Activated T-helper 1 cell treated with anti-CD3 and anti-CD28 coated beads, Interleukin-12 subunit alpha, Interleukin-12 subunit beta, Interleukin-2, Interleukin-4 antibody, amounts not matched to agents 30 ng/mL and 10 ng/mL and 1 ng/mL, durations not matched to agents 14 hours and 24 hours and 36 hours (primary cell): ENCODE results near the gene LAMC2. TPM values are rescaled to one million over a fixed set of nuclear protein-coding genes. Genes with fewer than 3 reads are reported as not detected.
"Not testable (repeated sequence)": the region's sequence is repeated elsewhere in the genome, so short reads cannot be mapped to it uniquely, and the experiment has no call there.

ENCODE experiments used
- DNase-seq: peaks from one replicate; pipeline ENCODE4 v3.0.0; 2021; ENCODE audit warnings: low spot score
- H3K27ac Mint-ChIP-seq: one replicate; pipeline ENCODE4 v1.8.0; 2021; ENCODE audit warnings: mild to moderate bottlenecking, mixed read lengths
- H3K27me3 Mint-ChIP-seq: one replicate; pipeline ENCODE4 v1.8.0; 2022; ENCODE audit warnings: mild to moderate bottlenecking, moderate library complexity, mixed read lengths; ENCODE audit not compliant: insufficient read depth
- H3K36me3 Mint-ChIP-seq: one replicate; pipeline ENCODE4 v1.8.0; 2021; ENCODE audit warnings: low read depth, mixed read lengths
- H3K4me1 Mint-ChIP-seq: one replicate; pipeline ENCODE4 v1.8.0; 2021; ENCODE audit warnings: low read depth, mixed read lengths
- H3K4me3 Mint-ChIP-seq: one replicate; pipeline ENCODE4 v1.8.0; 2021; ENCODE audit warnings: mild to moderate bottlenecking, moderate library complexity, mixed read lengths
- H3K9me3 Mint-ChIP-seq: one replicate; pipeline ENCODE4 v1.8.0; 2021; ENCODE audit warnings: mixed read lengths
- intact Hi-C: fragments of 100-400 bp; cut with micrococcal nuclease; formaldehyde crosslinking; loops from one replicate; pipeline ENCODE4 v1.15.1; 2024
- total RNA-seq: library from RNA; stranded (reverse); gene quantifications from 2 replicates; pipeline ENCODE4 v1.2.3, GENCODE V29; 2022

Gene LAMC2
- total RNA-seq, 1 donor from 2014 or later, result 0.16 TPM

- peaks cover 11% of the 10 kb centered on the region for H3K27me3 Mint-ChIP-seq
- no peak for DNase-seq
- intact Hi-C loops, result no loop called here
- no peaks in the 10 kb centered on the region for H3K36me3 Mint-ChIP-seq
- no peaks in the 10 kb centered on the region for H3K9me3 Mint-ChIP-seq
- H3K4me3 Mint-ChIP-seq, result no peak overlapping the region
- H3K4me1 Mint-ChIP-seq, result no peaks in the 10 kb centered on the region
- no peak overlapping the region for H3K27ac Mint-ChIP-seq
Measured at GRCh38 chr1:183237046-183237445, 51.0 kb downstream of the LAMC2 start.

DNA sequence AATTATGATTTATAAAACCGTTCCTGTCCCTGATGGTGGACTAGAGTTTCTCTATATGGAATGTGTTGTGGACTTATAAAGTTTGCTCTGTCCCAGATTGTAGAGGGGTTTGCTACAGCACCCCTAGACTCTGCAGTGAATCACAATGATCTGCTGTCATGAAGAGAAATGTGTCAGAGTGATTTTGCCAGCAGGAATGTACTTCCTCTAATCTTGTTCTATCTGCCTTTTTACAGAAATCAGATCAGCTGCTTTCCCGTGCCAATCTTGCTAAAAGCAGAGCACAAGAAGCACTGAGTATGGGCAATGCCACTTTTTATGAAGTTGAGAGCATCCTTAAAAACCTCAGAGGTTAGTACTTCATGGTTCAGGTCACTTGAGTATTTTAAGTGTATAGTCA is 52.0 kb downstream of the LAMC2 start:
- H3K36me3 Mint-ChIP-seq, result no peaks in the 10 kb centered on the region
- no peak for DNase-seq
- intact Hi-C loops, result no loop called here
- no peaks in the 10 kb centered on the region for H3K4me1 Mint-ChIP-seq
- H3K9me3 Mint-ChIP-seq, result no peaks in the 10 kb centered on the region
- H3K4me3 Mint-ChIP-seq, result no peak overlapping the region
- H3K27ac Mint-ChIP-seq, result no peak overlapping the region
- peaks cover 11% of the 10 kb centered on the region for H3K27me3 Mint-ChIP-seq

DNA sequence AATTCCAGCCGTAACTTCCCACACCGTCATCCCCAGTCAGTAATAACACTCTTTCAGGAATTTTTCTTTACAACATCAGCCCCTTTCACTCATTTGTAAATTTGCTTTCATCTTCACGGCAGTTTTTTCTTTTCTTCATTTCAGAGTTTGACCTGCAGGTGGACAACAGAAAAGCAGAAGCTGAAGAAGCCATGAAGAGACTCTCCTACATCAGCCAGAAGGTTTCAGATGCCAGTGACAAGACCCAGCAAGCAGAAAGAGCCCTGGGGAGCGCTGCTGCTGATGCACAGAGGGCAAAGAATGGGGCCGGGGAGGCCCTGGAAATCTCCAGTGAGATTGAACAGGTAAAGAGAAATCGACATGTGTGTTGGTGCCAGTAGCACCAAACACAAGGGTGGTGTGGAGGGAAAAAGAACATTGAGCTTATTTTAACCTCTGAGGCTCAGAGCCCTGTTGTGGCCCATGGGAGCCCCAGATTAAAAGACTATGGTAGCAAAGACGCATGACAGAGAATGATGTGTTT is 53.2 kb downstream of the LAMC2 start:
- Mint-ChIP-seq H3K9me3 (no peaks in the 10 kb centered on the region), H3K27me3 (peaks cover 9% of the 10 kb centered on the region), H3K4me3 (no peak overlapping the region), H3K4me1 (no peaks in the 10 kb centered on the region), H3K27ac (no peak overlapping the region), H3K36me3 (no peaks in the 10 kb centered on the region)
- intact Hi-C loops, result no loop called here
- no peak for DNase-seq

DNA sequence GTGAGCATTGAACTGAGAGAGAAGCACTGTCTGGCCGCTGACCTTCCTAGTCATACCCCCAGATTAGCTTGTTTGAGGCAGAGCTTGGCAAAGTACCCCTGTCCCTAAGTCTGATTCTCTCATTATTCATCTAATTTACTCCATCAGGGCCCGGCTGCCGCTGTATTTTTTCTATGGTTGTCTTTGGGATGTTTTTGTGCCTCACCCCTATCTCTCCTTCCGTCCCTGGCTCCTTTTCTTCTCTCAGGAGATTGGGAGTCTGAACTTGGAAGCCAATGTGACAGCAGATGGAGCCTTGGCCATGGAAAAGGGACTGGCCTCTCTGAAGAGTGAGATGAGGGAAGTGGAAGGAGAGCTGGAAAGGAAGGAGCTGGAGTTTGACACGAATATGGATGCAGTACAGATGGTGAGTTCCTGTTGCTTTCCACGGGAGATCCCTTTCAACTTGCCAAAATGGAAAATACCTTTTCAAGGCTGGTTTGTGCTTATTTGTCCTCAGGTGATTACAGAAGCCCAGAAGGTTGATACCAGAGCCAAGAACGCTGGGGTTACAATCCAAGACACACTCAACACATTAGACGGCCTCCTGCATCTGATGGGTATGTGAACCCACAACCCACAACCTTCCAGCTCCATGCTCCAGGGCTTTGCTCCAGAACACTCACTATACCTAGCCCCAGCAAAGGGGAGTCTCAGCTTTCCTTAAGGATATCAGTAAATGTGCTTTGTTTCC is 53.9 kb downstream of the LAMC2 start:
- H3K27me3 Mint-ChIP-seq, result peaks cover 9% of the 10 kb centered on the region
- H3K36me3 Mint-ChIP-seq, result no peaks in the 10 kb centered on the region
- intact Hi-C loops, result no loop called here
- H3K4me3 Mint-ChIP-seq, result no peak overlapping the region
- H3K4me1 Mint-ChIP-seq, result no peaks in the 10 kb centered on the region
- DNase-seq, result no peak
- H3K9me3 Mint-ChIP-seq, result no peaks in the 10 kb centered on the region
- no peak overlapping the region for H3K27ac Mint-ChIP-seq

DNA sequence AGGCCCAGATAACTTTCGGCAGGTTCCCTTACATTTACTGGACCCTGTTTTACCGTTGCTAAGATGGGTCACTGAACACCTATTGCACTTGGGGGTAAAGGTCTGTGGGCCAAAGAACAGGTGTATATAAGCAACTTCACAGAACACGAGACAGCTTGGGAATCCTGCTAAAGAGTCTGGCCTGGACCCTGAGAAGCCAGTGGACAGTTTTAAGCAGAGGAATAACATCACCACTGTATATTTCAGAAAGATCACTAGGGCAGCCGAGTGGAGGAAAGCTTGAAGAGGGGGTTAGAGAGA is 54.4 kb downstream of the LAMC2 start:
- Mint-ChIP-seq H3K27ac (no peak overlapping the region), H3K36me3 (no peaks in the 10 kb centered on the region), H3K4me1 (no peaks in the 10 kb centered on the region), H3K27me3 (peaks cover 9% of the 10 kb centered on the region), H3K4me3 (no peak overlapping the region), H3K9me3 (no peaks in the 10 kb centered on the region)
- intact Hi-C loops, result no loop called here
- DNase-seq, result no peak

DNA sequence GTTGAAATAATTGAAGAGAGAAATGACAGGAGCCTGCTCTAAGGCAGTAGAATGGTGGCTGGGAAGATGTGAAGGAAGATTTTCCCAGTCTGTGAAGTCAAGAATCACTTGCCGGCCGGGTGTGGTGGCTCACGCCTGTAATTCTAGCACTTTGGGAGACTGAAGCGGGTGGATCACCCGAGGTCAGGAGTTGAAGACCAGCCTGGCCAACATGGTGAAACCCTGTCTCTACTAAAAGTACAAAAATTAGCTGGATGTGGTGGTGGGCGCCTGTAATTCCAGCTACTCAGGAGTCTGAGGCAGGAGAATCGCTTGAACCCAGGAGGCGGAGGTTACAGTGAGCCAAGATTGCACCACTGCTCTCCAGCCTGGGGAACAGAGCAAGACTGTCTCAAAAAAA is 54.8 kb downstream of the LAMC2 start:
- H3K4me3 Mint-ChIP-seq, H3K4me1 Mint-ChIP-seq, intact Hi-C loops, H3K36me3 Mint-ChIP-seq, H3K9me3 Mint-ChIP-seq, H3K27ac Mint-ChIP-seq, DNase-seq: not testable (repeated sequence)
- H3K27me3 Mint-ChIP-seq, result peaks cover 12% of the 10 kb centered on the region

DNA sequence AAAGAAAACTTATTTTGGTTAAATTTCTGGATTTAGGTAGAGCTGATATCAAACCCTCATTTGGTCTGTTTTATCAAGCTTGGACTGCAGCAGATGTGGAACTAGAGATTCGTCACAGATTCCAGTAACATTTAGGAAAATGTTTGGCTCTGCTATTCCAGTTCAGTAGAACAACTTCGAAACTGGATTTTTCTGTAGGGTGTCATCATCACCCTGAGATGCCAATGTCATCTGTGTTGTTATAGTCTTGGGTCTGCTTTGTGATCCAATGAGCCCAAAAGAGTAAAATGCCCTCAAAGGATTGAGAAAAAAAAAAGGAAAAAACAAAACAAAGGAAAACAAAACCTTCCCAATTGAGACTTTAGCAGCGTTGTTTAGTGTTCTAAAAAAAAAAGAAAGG is 55.4 kb downstream of the LAMC2 start:
- Mint-ChIP-seq H3K4me3 (no peak overlapping the region), H3K27ac (no peak overlapping the region), H3K36me3 (no peaks in the 10 kb centered on the region), H3K4me1 (no peaks in the 10 kb centered on the region), H3K9me3 (no peaks in the 10 kb centered on the region), H3K27me3 (peaks cover 12% of the 10 kb centered on the region)
- intact Hi-C loops, result no loop called here
- DNase-seq, result no peak

DNA sequence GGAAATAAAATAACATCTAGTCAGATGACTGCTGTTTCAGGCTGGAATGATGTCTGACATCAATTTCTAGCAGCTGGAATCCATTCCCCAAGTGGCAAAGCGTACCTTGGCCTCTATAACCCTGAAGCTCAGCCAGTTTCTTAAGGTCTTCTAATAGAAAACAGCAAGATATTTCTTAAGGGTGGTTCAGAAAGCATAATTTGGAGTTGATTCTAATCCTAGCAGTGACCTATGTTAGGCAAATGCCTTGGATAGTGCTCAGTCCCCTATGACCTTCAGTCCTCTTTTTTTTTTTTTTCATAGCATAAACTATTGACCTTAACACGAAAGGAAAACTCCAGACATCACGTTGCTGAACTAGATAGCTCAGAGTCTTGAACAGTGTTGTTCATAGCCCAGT is 56.5 kb downstream of the LAMC2 start:
- Mint-ChIP-seq H3K9me3 (no peaks in the 10 kb centered on the region), H3K27me3 (peaks cover 12% of the 10 kb centered on the region), H3K27ac (no peak overlapping the region), H3K4me3 (no peak overlapping the region), H3K36me3 (no peaks in the 10 kb centered on the region), H3K4me1 (no peaks in the 10 kb centered on the region)
- intact Hi-C loops, result no loop called here
- DNase-seq, result no peak

DNA sequence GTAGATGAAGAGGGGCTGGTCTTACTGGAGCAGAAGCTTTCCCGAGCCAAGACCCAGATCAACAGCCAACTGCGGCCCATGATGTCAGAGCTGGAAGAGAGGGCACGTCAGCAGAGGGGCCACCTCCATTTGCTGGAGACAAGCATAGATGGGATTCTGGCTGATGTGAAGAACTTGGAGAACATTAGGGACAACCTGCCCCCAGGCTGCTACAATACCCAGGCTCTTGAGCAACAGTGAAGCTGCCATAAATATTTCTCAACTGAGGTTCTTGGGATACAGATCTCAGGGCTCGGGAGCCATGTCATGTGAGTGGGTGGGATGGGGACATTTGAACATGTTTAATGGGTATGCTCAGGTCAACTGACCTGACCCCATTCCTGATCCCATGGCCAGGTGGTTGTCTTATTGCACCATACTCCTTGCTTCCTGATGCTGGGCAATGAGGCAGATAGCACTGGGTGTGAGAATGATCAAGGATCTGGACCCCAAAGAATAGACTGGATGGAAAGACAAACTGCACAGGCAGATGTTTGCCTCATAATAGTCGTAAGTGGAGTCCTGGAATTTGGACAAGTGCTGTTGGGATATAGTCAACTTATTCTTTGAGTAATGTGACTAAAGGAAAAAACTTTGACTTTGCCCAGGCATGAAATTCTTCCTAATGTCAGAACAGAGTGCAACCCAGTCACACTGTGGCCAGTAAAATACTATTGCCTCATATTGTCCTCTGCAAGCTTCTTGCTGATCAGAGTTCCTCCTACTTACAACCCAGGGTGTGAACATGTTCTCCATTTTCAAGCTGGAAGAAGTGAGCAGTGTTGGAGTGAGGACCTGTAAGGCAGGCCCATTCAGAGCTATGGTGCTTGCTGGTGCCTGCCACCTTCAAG is 57.3 kb downstream of the LAMC2 start:
- no peaks in the 10 kb centered on the region for H3K36me3 Mint-ChIP-seq
- intact Hi-C loops, result no loop called here
- DNase-seq, result no peak
- H3K27me3 Mint-ChIP-seq, result peaks cover 12% of the 10 kb centered on the region
- H3K27ac Mint-ChIP-seq, result no peak overlapping the region
- no peaks in the 10 kb centered on the region for H3K4me1 Mint-ChIP-seq
- no peaks in the 10 kb centered on the region for H3K9me3 Mint-ChIP-seq
- no peak overlapping the region for H3K4me3 Mint-ChIP-seq

DNA sequence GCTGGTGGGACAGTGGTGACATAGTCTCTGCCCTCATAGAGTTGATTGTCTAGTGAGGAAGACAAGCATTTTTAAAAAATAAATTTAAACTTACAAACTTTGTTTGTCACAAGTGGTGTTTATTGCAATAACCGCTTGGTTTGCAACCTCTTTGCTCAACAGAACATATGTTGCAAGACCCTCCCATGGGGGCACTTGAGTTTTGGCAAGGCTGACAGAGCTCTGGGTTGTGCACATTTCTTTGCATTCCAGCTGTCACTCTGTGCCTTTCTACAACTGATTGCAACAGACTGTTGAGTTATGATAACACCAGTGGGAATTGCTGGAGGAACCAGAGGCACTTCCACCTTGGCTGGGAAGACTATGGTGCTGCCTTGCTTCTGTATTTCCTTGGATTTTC is 58.4 kb downstream of the LAMC2 start:
- H3K9me3 Mint-ChIP-seq, result no peaks in the 10 kb centered on the region
- no peak overlapping the region for H3K4me3 Mint-ChIP-seq
- H3K4me1 Mint-ChIP-seq, result no peaks in the 10 kb centered on the region
- no peak for DNase-seq
- H3K36me3 Mint-ChIP-seq, result no peaks in the 10 kb centered on the region
- intact Hi-C loops, result no loop called here
- H3K27me3 Mint-ChIP-seq, result peaks cover 12% of the 10 kb centered on the region
- no peak overlapping the region for H3K27ac Mint-ChIP-seq

- H3K27ac Mint-ChIP-seq, result no peak overlapping the region
- DNase-seq, result no peak
- peaks cover 9% of the 10 kb centered on the region for H3K27me3 Mint-ChIP-seq
- H3K9me3 Mint-ChIP-seq, result no peaks in the 10 kb centered on the region
- no peak overlapping the region for H3K4me3 Mint-ChIP-seq
- H3K36me3 Mint-ChIP-seq, result no peaks in the 10 kb centered on the region
- no peaks in the 10 kb centered on the region for H3K4me1 Mint-ChIP-seq
- intact Hi-C loops, result no loop called here
Measured at GRCh38 chr1:183245357-183245756, 59.3 kb downstream of the LAMC2 start.

DNA sequence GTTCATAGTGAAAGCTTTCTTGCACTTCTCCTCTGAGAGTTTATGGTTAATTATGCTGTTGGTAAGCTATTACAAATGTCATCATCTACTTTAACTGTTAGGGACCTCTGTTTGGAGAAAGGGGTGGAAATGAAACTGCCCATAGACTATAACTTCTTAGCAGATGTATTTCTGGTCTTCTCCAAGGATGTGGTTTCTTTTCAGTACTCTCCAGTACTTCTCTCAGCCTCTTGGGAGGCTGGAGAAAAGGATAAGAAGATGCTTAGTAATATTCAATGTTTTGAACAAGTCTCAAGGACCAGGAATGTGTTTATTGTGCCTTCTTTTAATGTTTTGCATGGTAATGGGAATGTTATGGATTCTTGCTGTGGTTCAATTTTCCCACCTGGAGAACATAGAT is 60.4 kb downstream of the LAMC2 start:
- H3K27ac Mint-ChIP-seq, result no peak overlapping the region
- no peak for DNase-seq
- intact Hi-C loops, result no loop called here
- H3K9me3 Mint-ChIP-seq, result no peaks in the 10 kb centered on the region
- H3K36me3 Mint-ChIP-seq, result no peaks in the 10 kb centered on the region
- no peak overlapping the region for H3K4me3 Mint-ChIP-seq
- H3K4me1 Mint-ChIP-seq, result no peaks in the 10 kb centered on the region
- H3K27me3 Mint-ChIP-seq, result peaks cover 4% of the 10 kb centered on the region

DNA sequence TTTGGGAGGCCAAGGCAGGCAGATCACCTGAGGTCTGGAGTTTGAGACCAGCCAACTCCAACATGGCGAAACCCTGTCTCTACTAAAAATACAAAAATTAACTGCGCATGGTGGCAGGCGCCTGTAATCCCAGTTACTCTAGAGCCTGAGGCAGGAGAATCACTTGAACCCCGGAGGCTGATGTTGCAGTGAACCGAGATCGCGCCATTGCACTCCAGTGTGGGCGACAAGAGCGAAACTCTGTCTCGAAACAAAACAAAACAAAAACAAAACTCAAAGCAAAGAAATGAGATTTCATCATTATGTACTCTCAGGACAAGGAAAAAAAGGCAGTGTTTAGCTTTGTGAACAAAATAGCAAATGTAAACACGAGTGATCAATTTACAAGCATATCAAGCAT is 61.0 kb downstream of the LAMC2 start:
- Mint-ChIP-seq H3K27me3 (peaks cover 3% of the 10 kb centered on the region), H3K4me1 (no peaks in the 10 kb centered on the region), H3K27ac (no peak overlapping the region), H3K9me3 (no peaks in the 10 kb centered on the region), H3K4me3 (no peak overlapping the region), H3K36me3 (no peaks in the 10 kb centered on the region)
- DNase-seq, result no peak
- intact Hi-C loops, result no loop called here
